ENCODE data around the gene CYP46A1.

Gene CYP46A1

DNA sequence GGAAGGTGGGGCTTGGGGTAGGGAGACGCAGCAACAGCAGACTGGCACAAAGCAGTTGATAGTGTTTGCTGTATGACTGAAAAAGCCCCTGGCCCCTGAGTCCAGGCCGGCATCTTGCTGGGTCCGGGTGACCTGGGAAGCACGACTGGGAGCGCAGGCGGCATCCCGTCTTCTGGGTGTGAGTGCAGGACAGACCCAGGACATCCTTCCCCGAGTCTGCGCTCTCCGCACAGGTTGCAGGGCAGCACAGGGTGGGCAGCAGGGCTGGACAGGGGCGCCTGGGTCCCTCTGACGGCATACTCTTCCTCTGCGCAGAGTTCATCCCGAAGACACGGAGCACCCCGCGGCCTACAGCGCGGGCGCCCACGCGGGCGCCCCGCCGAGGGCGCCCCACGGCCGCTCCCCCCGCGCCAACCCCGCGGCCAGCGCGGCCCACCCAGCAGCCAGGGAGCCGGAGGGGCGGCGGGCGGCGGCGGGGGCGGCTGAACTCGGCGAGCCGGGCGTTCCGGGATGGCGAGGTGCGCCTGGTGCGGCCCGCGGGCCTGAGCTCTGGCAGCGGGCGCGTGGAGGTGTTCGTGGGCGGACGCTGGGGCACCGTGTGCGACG lies 9.2 kb upstream of the CYP46A1 start:
- no peak for DNase-seq

DNA sequence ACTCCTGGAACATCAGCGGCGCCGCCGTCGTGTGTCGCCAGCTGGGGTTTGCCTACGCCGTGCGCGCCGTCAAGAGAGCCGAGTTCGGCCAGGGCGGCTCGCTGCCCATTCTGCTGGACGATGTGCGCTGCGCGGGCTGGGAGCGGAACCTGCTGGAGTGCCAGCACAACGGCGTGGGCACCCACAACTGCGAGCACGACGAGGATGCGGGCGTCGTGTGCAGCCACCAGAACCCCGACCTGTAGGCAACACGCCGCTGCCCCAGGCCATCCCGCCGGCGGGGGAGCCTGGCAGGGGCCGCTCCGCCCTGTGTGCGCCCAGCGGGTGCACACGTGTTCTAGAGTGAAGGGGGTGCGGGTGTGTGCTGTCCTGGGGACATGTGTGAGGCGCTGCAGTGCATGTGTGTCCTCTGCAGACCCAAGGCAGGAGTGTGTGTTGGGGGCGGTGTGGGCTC lies 8.7 kb upstream of the CYP46A1 start:
- no peak for DNase-seq

DNA sequence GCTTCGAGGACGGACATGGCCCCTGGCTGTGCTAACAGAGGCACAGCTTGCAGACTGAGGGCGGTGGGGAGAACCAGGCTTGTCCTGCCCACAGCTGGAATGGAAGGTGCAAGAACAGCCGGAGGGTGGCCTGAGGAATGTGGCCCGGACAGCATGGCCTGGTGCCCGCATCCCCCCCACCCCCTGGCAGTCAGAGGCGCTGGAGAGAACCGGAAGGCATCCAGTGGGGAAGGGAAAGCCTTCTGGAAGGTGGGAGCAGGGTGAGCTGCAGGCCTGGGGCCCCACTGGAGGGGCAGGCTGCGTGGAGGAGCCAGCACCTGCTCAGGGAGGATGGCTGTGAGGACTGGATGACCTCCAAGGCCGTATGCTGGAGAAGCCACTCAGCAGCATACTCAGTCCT lies 8.1 kb upstream of the CYP46A1 start:
- no peak for DNase-seq

DNA sequence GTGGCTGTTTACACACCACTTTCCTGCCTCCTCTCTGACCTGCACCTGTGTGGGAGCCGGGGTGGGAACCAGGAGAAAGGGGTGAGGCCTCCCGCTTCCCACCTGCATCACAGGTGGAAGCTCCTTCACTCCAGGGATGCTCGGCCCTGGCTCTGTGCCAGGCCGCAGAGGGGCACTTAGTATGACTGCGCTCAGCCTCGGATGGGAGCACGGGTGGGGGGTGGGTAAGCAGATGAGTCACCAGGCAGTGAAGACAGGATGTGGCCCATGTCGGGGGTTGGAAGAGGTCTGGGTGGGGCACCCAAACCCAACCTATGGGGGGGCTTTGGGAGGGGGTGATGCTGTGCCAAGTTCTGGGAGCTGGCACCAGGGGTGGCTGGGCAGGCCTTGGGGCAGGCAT lies 7.4 kb upstream of the CYP46A1 start:
- DNase-seq, result no peak

DNA sequence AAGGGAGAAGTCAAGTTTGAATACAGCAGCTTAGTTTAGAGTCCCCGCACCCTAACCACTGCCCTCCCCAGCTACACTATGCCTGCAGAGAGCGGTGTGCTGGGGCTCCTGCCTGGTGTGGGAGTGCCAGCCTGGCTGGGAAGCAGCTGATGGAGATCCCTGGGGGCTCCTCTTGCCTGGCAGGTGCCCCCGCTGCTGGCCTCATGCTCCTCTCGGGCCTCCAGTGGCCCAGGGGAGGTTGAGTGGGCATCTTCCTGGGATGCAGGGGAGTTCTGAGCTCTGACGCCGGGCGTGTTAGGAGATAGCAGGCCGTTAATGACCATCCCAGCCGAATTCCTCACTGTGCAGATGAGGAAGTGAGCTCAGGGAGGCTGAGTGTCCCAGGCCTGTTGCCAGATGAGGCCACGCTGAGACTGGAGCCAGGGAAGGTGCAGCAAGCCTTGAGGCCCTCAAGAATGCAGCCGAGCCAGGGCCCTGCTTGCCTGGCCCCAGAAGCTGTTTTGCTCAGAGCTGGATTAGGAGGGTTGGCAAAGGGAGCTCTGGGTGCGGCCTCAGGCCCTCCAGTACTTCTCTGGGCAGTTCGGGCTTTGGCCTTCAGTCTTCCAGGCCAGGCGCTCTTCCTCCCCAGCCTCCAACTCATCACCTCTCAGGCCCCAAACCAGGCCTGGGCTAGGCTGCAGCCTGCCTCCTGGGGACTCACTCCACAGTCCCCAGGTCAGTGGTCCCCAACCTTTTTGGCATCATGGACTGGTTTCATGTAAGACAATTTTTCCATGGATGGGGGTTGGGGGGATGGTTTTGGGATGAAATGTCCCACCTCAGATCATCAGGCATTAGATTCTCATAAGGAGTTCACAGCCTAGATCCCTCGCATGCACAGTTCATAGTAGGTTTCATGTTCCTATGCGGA lies 6.6 kb upstream of the CYP46A1 start:
- no peak for DNase-seq

DNA sequence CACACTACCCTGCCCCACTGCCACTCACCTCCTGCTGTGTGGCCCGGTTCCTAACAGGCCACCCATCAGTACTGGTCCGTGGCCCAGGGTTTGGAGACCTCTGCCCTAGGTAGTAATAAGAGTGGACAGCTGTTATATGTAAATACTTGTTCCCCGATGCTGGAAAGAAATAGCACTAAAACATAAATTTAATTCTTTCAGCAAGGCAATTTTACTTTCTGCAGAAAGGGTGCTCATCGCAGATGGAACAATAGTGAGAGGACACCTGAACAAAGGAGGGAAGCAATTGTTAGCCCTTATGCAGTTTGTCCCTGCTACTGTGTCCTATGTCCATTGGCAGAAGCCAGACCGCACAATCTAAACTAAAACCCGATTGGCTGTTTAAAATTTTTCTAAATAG lies 5.9 kb upstream of the CYP46A1 start:
- no peak for DNase-seq

DNA sequence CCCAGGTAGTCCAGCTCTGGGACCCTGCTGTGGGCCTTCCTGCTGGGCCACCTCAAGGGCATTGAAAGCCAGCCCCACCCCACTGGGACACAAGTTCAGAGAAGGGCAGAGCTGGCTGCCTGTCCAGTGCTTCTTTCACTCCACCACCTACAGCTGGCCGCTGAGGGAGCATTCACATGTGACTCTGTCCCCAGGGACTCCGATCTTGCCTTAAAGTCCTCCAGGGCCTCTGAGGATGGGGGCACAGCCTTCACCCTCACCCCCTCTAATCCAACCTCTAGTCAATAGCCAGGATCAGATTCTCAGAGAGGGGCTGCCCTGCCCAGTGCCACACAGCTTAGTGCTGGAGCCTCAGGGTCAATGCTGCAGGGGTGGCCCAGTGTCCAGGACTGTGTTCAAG lies 5.0 kb upstream of the CYP46A1 start:
- no peak for DNase-seq

DNA sequence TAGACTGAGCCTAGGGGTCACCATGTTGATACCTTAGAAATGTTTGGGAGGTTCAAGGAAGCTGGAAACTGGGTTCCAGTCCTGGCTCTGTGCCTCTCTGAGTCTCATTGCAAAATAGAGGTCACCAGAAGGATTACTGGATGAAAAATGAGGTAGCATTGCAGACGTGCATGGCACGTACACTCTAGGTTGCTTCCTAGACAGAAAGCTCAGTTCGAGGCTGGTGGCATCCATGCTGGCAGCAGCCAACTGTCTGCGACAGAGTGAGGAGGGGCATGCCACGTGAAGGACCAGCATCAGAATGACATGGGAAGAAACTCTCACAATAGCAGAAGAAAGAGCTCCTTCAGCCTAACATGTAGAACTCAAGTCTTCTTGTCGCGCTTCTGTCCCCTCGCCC lies 4.6 kb upstream of the CYP46A1 start:
- DNase-seq, result no peak

DNA sequence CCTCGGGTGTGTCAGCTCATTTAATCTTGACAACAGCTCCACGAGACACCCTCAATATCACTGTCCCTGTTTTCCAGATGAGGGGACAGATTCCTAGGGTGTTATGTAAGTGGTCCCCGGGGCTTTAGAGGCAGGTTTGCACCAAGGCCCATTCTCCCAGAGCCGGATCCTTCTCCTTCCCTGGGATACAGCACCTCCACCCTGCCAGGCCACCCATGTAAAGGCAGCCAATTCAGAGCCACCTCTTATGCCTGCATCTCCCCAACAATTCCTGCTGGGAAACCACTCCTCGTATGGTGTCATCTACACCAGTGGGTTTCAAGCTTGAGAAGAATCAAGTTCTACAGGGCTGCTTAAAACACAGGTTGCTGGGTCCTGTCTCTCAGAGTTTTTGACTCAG lies 4.1 kb upstream of the CYP46A1 start:
- DNase-seq, result no peak

DNA sequence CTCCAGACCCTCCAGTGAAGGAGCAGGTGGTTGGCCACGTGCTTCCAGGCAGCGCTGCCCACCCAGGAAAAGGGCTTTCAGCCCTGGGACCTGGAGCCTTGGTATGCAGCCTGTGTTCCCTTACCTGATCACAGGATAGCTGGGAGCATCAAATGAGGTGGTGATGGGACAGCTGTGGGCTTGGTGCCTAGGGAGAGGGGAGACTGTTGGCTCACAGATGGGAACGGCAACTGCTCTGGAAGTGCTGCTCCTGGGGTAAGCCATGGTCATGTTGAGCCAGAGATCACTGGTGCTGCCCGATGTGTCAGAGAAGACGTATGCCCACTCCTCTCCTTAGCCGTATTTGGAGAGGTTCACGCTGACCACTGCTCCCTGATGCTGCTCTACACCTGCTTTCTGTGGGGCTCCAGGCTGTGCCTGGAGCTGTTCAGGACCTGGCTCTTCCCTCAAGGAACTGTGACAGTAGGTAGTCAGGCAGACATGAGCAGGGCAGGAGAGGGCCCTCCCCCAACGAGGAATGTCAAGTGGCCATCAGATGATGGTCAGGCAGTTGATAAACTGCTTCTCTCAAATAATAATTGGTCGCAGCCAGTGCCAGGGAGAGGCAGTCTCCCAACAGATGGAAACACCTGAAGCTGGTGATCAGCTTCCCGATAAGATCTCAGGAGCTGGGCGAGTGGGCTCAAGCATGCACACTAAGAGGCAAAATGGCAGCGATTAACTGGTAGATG lies 2.8 kb upstream of the CYP46A1 start:
- DNase-seq, result no peak

DNA sequence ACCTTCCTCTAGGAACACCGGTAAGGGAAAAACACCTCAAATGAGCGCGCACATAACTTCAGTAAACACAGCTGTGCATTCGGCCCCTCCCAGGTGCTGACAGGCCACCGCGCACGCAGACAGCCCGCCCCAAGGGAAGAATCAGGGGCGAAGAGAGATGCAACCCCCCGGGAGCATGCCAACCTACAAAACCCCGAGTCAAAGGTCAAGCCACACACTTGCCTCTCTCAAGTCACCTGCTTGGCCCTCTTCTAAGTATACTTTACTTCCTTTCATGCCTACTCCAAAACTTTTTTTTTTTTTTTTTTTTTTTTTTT lies 2.3 kb upstream of the CYP46A1 start:
- DNase-seq, result no peak

DNA sequence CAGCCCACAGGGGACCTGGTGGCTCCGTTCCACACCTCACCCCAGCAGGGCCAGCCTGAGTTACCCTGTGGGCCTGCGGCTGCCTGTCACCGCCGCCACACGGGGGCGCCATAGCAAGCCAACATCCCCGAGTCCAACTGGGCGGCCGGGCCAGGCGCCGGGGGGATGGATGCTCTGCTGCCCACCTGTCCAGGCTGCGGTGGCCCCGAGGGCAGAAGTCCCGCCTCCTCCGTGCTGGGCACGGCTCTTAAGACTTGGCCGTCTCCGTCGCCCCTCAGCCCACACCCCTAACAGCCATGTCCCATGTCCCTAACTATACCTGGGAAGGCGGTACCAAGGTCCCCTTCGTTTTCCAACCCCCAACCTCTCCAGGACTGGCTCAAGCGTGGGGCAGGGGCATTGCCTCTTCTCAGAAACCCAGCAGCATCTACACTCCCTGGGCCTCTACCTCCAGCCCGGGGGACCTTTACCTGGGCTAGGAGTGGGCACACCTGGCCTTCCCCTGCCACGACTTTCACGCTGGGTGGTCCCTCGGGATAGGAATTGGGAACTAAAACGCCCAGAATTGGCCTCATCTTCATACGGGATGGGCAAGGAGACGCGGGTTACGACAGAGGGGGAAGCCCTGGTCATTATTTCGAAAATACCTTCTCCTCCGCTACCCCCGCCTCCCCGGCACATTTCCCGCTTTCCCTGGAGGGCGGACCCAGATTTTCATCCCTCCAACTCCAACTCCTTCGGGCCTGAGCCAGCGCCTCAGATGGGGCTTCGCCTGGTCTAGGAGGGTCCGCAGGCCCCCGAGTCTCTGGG lies 1.1 kb upstream of the CYP46A1 start:
- peak; percentile 87 for DNase-seq

DNA sequence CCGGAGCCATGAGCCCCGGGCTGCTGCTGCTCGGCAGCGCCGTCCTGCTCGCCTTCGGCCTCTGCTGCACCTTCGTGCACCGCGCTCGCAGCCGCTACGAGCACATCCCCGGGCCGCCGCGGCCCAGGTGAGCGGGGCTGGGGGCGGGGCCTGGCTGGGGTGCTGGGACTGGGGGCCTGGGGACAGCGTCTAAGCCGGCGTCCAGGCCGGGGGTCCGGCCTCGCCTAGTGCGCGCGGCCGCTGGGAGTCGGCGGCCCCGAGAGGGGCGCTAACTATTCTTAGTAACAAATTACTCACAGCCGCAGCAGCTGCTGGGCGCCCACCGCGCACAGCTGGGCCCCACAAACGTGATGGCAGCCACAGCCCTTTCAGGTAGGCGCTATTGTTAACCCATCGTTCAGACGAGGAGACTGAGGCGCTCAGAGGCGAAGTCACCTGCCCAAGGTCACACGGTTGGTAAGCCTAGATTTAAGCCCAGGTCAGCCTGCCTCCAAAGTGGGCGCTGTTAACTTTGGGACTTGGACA lies 374 bp downstream of the CYP46A1 start:
- DNase-seq, result no peak

DNA sequence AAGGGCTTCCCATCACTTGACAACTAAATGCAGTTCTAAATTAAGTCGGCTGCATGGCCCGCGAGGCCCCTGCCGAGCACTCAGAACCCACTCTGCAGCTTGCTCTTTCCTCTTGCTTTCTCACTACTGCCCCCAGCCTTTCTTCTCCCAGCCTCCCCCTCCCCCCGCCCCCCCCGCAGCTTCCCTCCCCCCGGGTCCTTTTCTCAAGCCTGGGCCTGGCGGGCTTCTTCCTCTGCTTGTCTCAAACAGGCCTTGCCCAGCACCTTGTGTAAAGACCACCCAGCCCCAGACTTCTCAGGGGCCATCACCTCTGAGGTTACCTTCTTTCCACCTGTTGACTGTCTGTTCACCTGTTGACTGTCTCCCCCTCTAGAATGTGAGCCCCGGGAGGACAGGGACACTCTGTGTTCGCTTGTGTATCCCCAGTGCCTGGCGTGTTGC lies 1.1 kb downstream of the CYP46A1 start:
- no peak for DNase-seq

DNA sequence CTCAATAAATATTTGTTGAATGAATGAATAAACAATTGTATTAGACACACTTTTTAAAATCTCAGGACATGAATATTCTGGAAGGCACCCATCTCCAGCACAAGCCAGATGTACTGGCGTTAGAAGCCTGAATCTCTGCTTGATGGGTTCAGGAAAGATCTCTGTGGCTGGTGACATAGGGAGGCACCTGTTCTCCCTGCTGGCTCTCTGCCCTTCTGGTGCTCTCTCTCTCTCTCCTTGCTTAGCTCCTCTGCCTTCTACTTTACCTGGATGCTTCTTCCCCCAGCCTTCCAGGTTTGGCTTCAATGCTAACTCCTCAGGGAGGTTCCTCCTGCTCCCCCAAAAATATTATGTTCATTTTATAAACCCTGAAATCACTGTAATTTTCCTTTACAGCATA lies 1.5 kb downstream of the CYP46A1 start:
- no peak for DNase-seq

DNA sequence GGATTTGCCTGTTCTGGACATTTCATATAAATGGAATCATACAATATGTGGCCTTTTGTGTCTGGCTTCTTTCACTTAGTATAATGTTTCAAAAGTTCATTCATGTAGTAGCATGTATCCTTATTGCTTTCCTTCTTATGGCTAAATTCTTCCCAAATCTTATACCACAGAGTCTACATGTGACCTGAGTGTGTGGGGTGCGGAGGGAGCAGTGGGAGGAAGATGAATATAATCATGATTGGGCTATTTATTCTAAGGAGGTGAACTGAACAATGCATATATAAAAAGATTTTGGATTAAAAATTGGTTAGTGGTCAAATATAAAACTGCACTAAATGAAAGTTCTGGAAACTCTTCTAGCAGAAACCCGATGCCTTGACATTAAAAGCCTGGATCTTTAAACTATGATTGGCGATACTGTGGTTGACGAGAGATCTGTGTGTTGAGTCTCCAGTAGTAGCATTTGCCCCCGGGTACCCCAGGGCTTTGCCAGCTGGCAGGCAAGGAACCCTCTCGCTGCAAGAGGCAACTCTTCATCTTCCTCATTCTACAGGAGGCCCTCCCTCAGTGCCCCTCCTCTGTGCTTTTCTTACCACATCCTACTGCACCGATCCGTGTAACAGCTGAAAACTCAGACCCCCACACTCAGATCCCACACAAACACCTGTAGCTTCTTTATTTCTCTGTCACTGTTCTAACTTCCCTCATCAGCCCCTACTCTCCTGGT lies 2.6 kb downstream of the CYP46A1 start:
- peak; percentile 14 for DNase-seq

DNA sequence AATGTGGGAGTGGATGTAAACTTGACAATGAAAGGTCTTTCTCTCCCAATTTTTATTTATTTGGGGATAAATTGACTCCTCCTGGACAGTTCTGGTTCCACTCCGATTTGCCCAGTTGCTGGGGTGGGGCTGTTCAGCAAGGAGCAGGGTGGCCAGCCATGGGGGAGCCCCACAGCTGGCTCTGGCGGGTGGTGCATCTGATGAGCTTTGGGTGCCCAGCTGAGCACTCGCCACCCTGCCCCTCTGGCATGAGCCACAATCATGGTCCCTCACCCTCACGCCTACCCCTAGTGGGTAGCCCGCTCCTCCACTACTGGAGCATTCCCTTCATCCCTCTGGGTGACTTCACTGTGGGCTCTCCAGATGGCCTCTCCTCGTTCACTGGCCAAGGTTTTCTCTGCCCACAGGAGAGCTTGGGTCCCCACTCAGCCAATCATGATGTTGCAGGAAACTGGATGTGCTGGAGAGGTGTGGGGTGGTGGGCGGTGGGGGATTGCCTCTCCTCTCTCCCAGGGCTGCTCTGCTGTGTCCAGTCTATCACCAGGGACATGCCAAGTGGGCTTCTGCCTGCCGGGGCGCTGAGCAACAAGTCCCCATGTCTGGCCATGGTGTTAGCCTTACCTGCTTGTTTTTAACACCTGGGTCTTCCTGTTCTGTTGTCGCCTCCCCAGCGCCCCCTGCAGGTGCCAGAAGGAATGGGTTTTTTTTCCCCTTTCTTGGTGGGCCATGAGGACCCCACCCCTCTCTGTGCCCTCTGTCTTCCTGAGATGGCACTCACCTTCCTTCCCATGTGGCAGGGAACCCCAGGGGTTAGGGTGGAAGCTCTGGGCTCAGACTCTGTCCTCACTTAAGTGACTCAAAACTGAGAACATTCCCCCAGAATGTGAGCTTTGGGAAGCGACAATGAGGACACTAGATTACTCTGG lies 3.4 kb downstream of the CYP46A1 start:
- DNase-seq, result peak; percentile 13

DNA sequence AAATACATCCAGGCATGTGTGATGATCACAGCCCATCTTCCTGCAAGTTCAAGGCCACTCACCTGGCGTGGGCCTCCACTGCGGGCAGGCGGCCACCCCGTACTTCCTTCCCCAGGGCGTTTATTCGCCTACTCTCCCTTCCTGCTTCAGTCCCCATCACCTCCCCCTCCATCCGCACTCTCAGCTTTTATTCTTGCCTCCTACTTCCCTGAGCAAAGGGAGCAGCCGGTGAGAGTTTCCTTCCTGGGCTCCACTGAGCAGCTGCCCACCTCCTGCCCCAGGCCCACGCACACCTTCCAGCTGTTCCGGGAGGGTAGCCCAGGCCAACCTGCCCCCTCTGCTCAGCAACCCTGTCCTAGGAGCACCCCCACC lies 4.1 kb downstream of the CYP46A1 start:
- no peak for DNase-seq

DNA sequence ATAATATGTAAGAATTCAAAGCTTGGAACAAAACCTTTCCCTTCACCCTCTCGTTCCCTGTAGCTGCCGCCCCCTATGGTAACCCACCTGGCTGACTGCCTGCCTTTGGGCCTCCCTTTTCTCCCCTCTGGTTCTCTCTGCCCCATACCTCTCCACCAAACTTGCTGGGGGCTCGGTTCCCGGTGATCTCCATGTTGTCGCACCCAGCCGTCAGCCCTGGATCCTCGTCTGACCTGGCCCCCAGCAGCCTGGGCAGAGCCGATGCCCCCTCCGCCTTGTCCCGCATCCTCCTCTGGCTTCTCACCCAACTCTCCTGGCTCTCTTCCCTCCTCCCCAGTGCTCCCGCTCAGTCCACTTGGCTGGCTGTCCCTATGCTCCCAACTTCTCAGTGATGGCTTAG lies 4.5 kb downstream of the CYP46A1 start:
- no peak for DNase-seq

DNA sequence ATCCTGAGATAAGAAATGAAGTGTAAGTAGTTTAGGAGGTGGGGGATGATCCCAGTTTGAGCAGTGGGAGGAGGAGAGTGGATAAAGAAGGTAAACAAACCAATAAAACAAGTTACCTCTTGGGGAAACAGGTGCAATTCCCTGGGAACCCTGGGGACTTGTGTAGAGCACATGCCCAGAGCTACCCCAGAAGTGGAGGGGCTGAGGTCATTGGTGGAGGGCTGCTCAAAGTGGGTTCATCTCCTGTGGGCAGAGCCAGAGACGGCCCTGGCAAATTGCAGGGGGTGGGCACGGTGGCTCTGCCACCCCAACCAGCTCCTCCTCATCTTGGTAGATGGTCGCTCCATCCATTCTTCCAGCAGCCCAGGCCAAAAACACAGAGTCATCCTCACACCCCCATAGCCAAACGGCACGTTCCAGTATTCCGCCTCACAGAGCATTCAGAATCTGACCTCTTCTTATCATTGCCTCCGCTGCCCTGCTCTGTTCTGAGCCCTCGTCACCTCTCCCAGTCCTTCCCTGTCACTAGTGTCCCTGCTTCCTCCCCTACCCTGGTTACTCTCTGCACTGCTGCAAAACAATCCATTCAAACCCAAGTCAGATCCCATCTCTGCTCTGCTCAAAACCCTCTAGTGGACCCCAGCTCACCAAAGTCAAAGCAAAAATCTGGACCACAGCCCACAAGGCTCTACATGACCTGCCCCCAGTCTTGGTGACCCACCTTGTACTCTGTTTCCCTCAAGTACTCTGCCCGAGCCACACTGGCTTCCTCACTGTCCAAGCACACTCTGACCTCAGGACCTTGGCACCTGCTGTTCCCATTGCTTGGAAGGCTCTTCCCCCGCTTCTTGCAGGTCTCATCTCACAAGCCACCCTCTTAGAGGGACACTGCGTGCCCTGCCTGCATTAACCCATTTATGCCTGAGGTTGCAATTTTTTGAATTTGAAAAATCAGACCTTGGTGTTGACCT lies 5.5 kb downstream of the CYP46A1 start:
- DNase-seq, result no peak

Measured in hematopoietic multipotent progenitor cell treated with erythropoietin and hydrocortisone succinate and interleukin-3 and kit ligand, for 4 days (in vitro differentiated cells).